Heart left ventricle (tissue), 16 donors: ENCODE measurements around the gene NDFIP2. TPM values are rescaled to one million over a fixed set of nuclear protein-coding genes. Genes with fewer than 3 reads are reported as not detected.

ENCODE experiments used
- ATAC-seq, 4 donors: fragments of 200-7000 bp; cut with Tn5 transposase; one replicate each; pipeline ENCODE4 v1.9.1; 2020 to 2022; ENCODE audit warnings: moderate library complexity in 4 of 4, mild to moderate bottlenecking in 3 of 4, moderate number of reproducible peaks in 1 of 4
- DNase-seq, 5 donors: peaks; one replicate each; pipeline ENCODE4 v3.0.0-alpha.2; 2020
- H3K27ac ChIP-seq, 12 donors: fragments of 200-600 bp; sonication (generic) in 4 of 12; one replicate each; pipeline versions ENCODE4 v1.5.0 to v1.8.0; 2016 to 2022; ENCODE audit warnings: mild to moderate bottlenecking in 2 of 12
- H3K27me3 ChIP-seq, 9 donors: fragments of 200-600 bp; sonication (generic) in 2 of 9; one replicate each; pipeline versions ENCODE4 v1.5.1 to v1.8.0; 2016 to 2022; ENCODE audit warnings: mild to moderate bottlenecking in 3 of 9
- H3K36me3 ChIP-seq, 9 donors: fragments of 200-600 bp; sonication (generic) in 2 of 9; one replicate each; pipeline versions ENCODE4 v1.5.0 to v1.8.0; 2018 to 2022; ENCODE audit warnings: mild to moderate bottlenecking in 2 of 9
- H3K4me1 ChIP-seq, 12 donors: fragments of 200-600 bp; sonication (generic) in 4 of 12; one replicate each; pipeline versions ENCODE4 v1.5.0 to v1.8.0; 2016 to 2022; ENCODE audit warnings: mild to moderate bottlenecking in 3 of 12
- H3K4me3 ChIP-seq, 12 donors: fragments of 200-600 bp; sonication (generic) in 4 of 12; one replicate each; pipeline versions ENCODE4 v1.5.0 to v1.8.0; 2017 to 2022; ENCODE audit warnings: mild to moderate bottlenecking in 9 of 12, moderate library complexity in 4 of 12
- H3K9me3 ChIP-seq, 12 donors: fragments of 200-600 bp; sonication (generic) in 4 of 12; one replicate each; pipeline versions ENCODE4 v1.5.0 to v1.8.0; 2016 to 2022; ENCODE audit warnings: mild to moderate bottlenecking in 1 of 12
- CTCF ChIP-seq, 12 donors: fragments of 200-600 bp; sonication (generic) in 4 of 12; IDR thresholded peaks; one replicate each; pipeline versions ENCODE4 v1.5.0 to v1.8.0; 2018 to 2022; ENCODE audit warnings: antibody characterized with exemption in 12 of 12, mild to moderate bottlenecking in 5 of 12
- POLR2A ChIP-seq, 2 donors: fragments of 450-650 bp; IDR thresholded peaks; one replicate each; pipeline ENCODE4 v1.6.1; 2017; ENCODE audit warnings: antibody characterized with exemption in 2 of 2, mild to moderate bottlenecking in 2 of 2, moderate library complexity in 2 of 2
- WGBS, 4 donors: extraction: QIAGEN DNeasy Blood & Tissue Kit in 2 of 4; methylation state at CpG; one replicate each; pipeline versions ENCODE4 v1.1.5 to v1.1.7; 2013 to 2018; 5-methylcytosine and 5-hydroxymethylcytosine counted together
- intact Hi-C, 10 donors: fragments of 100-400 bp; cut with DNase I; formaldehyde crosslinking; loops; one replicate each; pipeline versions ENCODE4 v1.11.1 to v1.14.2; 2022
- polyA plus RNA-seq, 2 donors: library from polyadenylated mRNA; stranded (reverse); fragments of 200-250 nt; gene quantifications; one replicate each; pipeline ENCODE4 v1.2.3, GENCODE V29; 2013
- total RNA-seq, 9 donors: library from RNA; depleted of rRNA in 2 of 9; stranded (reverse); fragments of >200 nt in 2 of 9; fragmentation: NEBNext Ultra II Directional in 3 of 9; extraction: Animal tissue kit (Norgen Biotek cat#: 25700) in 3 of 9; gene quantifications; one replicate each; pipeline versions ENCODE4 v1.1.0 to v1.2.4, GENCODE V29; 2016 to 2023
- donor health status: ischemic (EF 13 %, LVEDD 7.1; RV severe dilation, severe dysfunction).
- donor health status: healthy with polysubstance abuse.
- donor health status: DM: no; HTN: yes; CAD: no.
- donor health status: DM: no; HTN: no; CAD: no.
- donor health status: ischemic (EF 25% LVEDD 6.9; RV normal size, moderate dysfunction).
- donor health status: ischemic (EF 25% LVEDD 5.7; RV mildly dilated, moderate dysfunction).
- donor health status: healthy.
- donor health status: DM: yes; HTN: yes; CAD: no.
- donor health status: ischemic (EF 35%, LVEDD 5.7; RV mildly dilated, moderate dysfunction).
- donor health status: nonischemic (EF 11% LVEDD 7.7; RV severe dilation, severe dysfunction).
- donor health status: DM: yes; HTN: yes; CAD: no.
- donor health status: PGD.
- donor health status: ischemic (EF 29% LVEDD 5.4; RV normal size, mild dysfunction).
- donor health status: nonischemic (EF 23%, LVEDD 6.1; RV moderate dilation, normal function).

The NDFIP2 gene
- total and polyA plus RNA-seq, 11 donors: 14.2 to 42.6 (median 32.1) TPM

- peaks cover 0 to 30% (median 6%) of the 10 kb centered on the region in 12 donors for H3K4me1 ChIP-seq
- intact Hi-C loops: loop anchor here in 1 of 10 donors (5.0 kb wide), 1 partner anchor 46 kb away; the partner anchor contains the start of gene NDFIP2
- H3K9me3 ChIP-seq: no peaks in the 10 kb centered on the region
- no peak overlapping the region for H3K27ac ChIP-seq
- 69 to 78% (median 75%) methylated on average over 4 of the region's 4 CpGs for WGBS, 4 donors
- peaks cover 0 to 20% (median 4%) of the 10 kb centered on the region in 9 donors for H3K36me3 ChIP-seq
- H3K4me3 ChIP-seq: no peak overlapping the region
- ATAC-seq: peak in 2 of 4 donors; percentile 65 to 66
- no peaks in the 10 kb centered on the region for H3K27me3 ChIP-seq
- TF ChIP-seq POLR2A (IDR thresholded peaks at IDR 0.05): no peak
- no peak for TF ChIP-seq CTCF (IDR thresholded peaks at IDR 0.05)
- no peak for DNase-seq
These were observed 47.4 kb downstream of the NDFIP2 start for GRCh38 chr13:79528356-79528755.

DNA sequence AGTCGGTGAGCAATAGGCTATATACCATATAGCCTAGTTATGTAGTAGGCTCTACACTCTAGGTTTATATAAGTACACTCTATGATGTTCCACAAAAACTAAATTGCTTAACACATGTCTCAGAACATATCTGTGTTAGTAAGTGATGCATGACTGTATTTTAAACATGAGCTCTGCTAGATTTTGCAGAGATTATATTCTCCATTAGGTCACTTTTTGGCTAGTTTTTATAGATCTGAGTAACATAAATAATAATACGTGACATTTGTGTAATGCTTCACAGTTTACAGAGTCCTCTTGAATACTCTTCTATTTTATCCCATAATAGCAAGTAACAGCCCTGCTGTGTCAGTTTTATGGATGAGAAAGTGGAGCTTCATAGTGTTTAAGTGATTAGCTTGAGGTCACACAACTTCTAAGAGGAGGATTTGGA lies 47.8 kb downstream of the NDFIP2 start:
- H3K27me3 ChIP-seq: no peaks in the 10 kb centered on the region
- peaks cover 0 to 16% (median 4%) of the 10 kb centered on the region in 9 donors for H3K36me3 ChIP-seq
- H3K4me3 ChIP-seq: no peak overlapping the region
- no peak overlapping the region for H3K27ac ChIP-seq
- TF ChIP-seq CTCF (IDR thresholded peaks at IDR 0.05) (no peak), POLR2A (IDR thresholded peaks at IDR 0.05) (no peak)
- ATAC-seq (peak in 2 of 4 donors; percentile 12), DNase-seq (no peak)
- WGBS, 4 donors: 85 to 91% (median 90%) methylated on average over 2 of the region's 2 CpGs
- intact Hi-C loops: loop anchor here in 1 of 10 donors (5.0 kb wide), 1 partner anchor 46 kb away; the partner anchor contains the start of gene NDFIP2
- H3K9me3 ChIP-seq: no peaks in the 10 kb centered on the region
- peaks cover 0 to 31% (median 6%) of the 10 kb centered on the region in 12 donors for H3K4me1 ChIP-seq

DNA sequence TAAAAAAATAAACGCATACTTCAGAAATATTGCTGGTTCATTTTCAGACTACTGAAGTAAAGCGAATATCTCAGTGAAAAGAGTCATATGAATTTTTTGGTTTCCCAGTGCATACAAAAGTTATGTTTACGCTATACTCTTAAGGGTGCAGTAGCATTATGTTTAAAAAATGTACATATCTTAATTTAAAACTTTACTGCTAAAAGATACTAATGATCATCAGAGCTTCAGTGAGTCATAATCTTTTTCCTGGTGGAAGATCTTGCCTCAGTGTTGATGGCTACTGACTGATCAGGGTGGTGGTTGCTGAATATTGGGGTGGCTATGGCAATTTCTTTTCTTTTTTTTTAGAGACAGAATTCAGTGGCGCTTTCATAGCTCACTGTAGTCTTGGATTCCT lies 48.9 kb downstream of the NDFIP2 start:
- no peak for ATAC-seq
- Histone ChIP-seq H3K27me3 (no peaks in the 10 kb centered on the region), H3K27ac (no peak overlapping the region), H3K36me3 (peaks cover 0 to 8% (median 4%) of the 10 kb centered on the region in 9 donors), H3K9me3 (no peaks in the 10 kb centered on the region), H3K4me1 (peaks cover 0 to 40% (median 8%) of the 10 kb centered on the region in 12 donors), H3K4me3 (no peak overlapping the region)
- 97 to 98% (median 98%) methylated on average over 4 of the region's 4 CpGs for WGBS, 4 donors
- no peak for DNase-seq
- TF ChIP-seq POLR2A (IDR thresholded peaks at IDR 0.05) (no peak), CTCF (IDR thresholded peaks at IDR 0.05) (no peak)
- intact Hi-C loops: loop anchor here in 6 of 10 donors (5.0 to 10.0 kb wide), 3 partner anchors 45 to 1385 kb away; partner anchors contain the start of gene NDFIP2 (in 5 of the 6)

- H3K27ac ChIP-seq: no peak overlapping the region
- no peak for DNase-seq
- intact Hi-C loops: loop anchor here in 5 of 10 donors (5.0 to 10.0 kb wide), 3 partner anchors 45 to 1385 kb away; partner anchors contain the start of gene NDFIP2 (in 4 of the 5)
- TF ChIP-seq POLR2A (IDR thresholded peaks at IDR 0.05) (no peak), CTCF (IDR thresholded peaks at IDR 0.05) (no peak)
- 83 to 90% (median 89%) methylated on average over 2 of the region's 2 CpGs for WGBS, 4 donors
- ATAC-seq: no peak
- no peaks in the 10 kb centered on the region for H3K9me3 ChIP-seq
- H3K4me1 ChIP-seq: peaks cover 0 to 37% (median 7%) of the 10 kb centered on the region in 12 donors
- H3K36me3 ChIP-seq: peaks cover 0 to 5% (median 0%) of the 10 kb centered on the region in 9 donors
- H3K4me3 ChIP-seq: no peak overlapping the region
- H3K27me3 ChIP-seq: no peaks in the 10 kb centered on the region
These were observed 49.3 kb downstream of the NDFIP2 start for GRCh38 chr13:79530270-79530669.
